CD4-positive, alpha-beta T cell (primary cell): Measurements from ENCODE around the gene FOXO1. TPM values are rescaled to one million over a fixed set of nuclear protein-coding genes. Genes with fewer than 3 reads are reported as not detected.
"Not testable (repeated sequence)": the region's sequence is repeated elsewhere in the genome, so short reads cannot be mapped to it uniquely, and the experiment has no call there.

ENCODE experiments used
- ATAC-seq: fragments of 200-7000 bp; cut with Tn5 transposase; one replicate; pipeline ENCODE4 v1.10.0; 2022; ENCODE audit warnings: mild to moderate bottlenecking; ENCODE audit not compliant: poor library complexity
- CTCF ChIA-PET: fragments of 350-600 bp; sonication (Branson Sonifier 250); formaldehyde crosslinking; loops from one replicate; lab custom pipeline; 2021; ENCODE audit warnings: antibody characterized with exemption, inconsistent platforms; lab: Charles Lee
- POLR2A ChIA-PET: fragments of 350-600 bp; sonication (Branson Sonifier 250); formaldehyde crosslinking; loops from one replicate; lab custom pipeline; 2021; ENCODE audit warnings: antibody characterized with exemption, inconsistent platforms; lab: Charles Lee
- DNase-seq, 14 experiments: peaks; one replicate each; pipeline ENCODE4 v3.0.0-alpha.2; 2013 to 2020; ENCODE audit warnings: mixed read lengths in 2 of 14
- H3K27ac ChIP-seq, 2 donors: one replicate each; pipeline versions ENCODE4 v1.5.1 to v1.7.0; 2013; ENCODE audit warnings: low read length in 2 of 2, low read depth in 1 of 2, mild to moderate bottlenecking in 1 of 2
- H3K27me3 ChIP-seq, 2 experiments: 1 replicate in 1 of 2; 2 replicates in 1 of 2; pipeline versions ENCODE4 v1.6.1 to v1.7.0; 2013; ENCODE audit warnings: low read length in 2 of 2, control low read depth in 1 of 2, mild to moderate bottlenecking in 1 of 2, moderate library complexity in 1 of 2; ENCODE audit not compliant: insufficient read depth in 2 of 2, control insufficient read depth in 1 of 2
- H3K36me3 ChIP-seq: one replicate; pipeline ENCODE4 v1.6.1; 2013; ENCODE audit warnings: low read length, control low read depth; ENCODE audit not compliant: insufficient read depth
- H3K4me1 ChIP-seq: one replicate; pipeline ENCODE4 v1.6.1; 2013; ENCODE audit warnings: low read length, control low read depth; ENCODE audit not compliant: insufficient read depth
- H3K4me3 ChIP-seq: one replicate; pipeline ENCODE4 v1.5.1; 2013; ENCODE audit warnings: mild to moderate bottlenecking, low read length, moderate library complexity
- H3K9me3 ChIP-seq, 2 experiments: 1 replicate in 1 of 2; 2 replicates in 1 of 2; pipeline versions ENCODE4 v1.6.1 to v1.7.0; 2013; ENCODE audit warnings: low read length in 2 of 2, mild to moderate bottlenecking in 2 of 2, control low read depth in 1 of 2, moderate library complexity in 1 of 2; ENCODE audit not compliant: control insufficient read depth in 1 of 2, insufficient read depth in 1 of 2
- H3K27ac Mint-ChIP-seq: one replicate; pipeline ENCODE4 v1.8.0; 2020; ENCODE audit warnings: mixed read lengths
- H3K27me3 Mint-ChIP-seq: one replicate; pipeline ENCODE4 v1.8.0; 2021; ENCODE audit warnings: mixed read lengths
- H3K36me3 Mint-ChIP-seq: one replicate; pipeline ENCODE4 v1.8.0; 2021; ENCODE audit warnings: low read depth, mixed read lengths
- H3K4me1 Mint-ChIP-seq: one replicate; pipeline ENCODE4 v1.8.0; 2021; ENCODE audit warnings: low read depth, mixed read lengths
- H3K4me3 Mint-ChIP-seq: one replicate; pipeline ENCODE4 v1.8.0; 2020; ENCODE audit warnings: mild to moderate bottlenecking, mixed read lengths
- H3K9me3 Mint-ChIP-seq: one replicate; pipeline ENCODE4 v1.8.0; 2020; ENCODE audit warnings: mixed read lengths
- CTCF ChIP-seq: fragments of 200-600 bp; IDR thresholded peaks from one replicate; pipeline ENCODE4 v1.8.0; 2022; ENCODE audit warnings: antibody characterized with exemption, mild to moderate bottlenecking
- intact Hi-C, 2 experiments: fragments of 100-400 bp; cut with DNase I in 1 of 2; cut with micrococcal nuclease in 1 of 2; formaldehyde crosslinking; loops; one replicate each; pipeline versions ENCODE4 v1.15.1 to v1.9.0; 2023 to 2025; cut with DNase I, micrococcal nuclease
- total RNA-seq, 174 experiments: library from RNA in 2 of 174; stranded (reverse) in 2 of 174; gene quantifications; one replicate each; pipeline ENCODE4 v1.2.3 and lab custom pipeline; 2021 to 2026

The FOXO1 gene
- total RNA-seq, 2 experiments from 2014 or later: 93.1 to 101 TPM

GRCh38 chr13:40664350-40665125 lies 1.9 kb downstream of the FOXO1 start:
- TF ChIP-seq CTCF: no peak
- POLR2A ChIA-PET: interaction anchor here (0.6 to 4.5 kb wide), 44 partner anchors 8 to 599 kb away, joined by 3 to 31 read pairs (median 5); partner anchors contain the start of gene MTRF1

GRCh38 chr13:40664100-40664349 lies 2.4 kb downstream of the FOXO1 start:
- DNase-seq (peak in 12 of 14 experiments; percentile 43 to 88 (median 68)), ATAC-seq (peak; percentile 50)
- POLR2A ChIA-PET: interaction anchor here (0.7 to 4.5 kb wide), 26 partner anchors 8 to 599 kb away, joined by 3 to 31 read pairs (median 6); partner anchors contain the start of gene MTRF1
- H3K9me3 ChIP-seq, H3K27me3 ChIP-seq, H3K27me3 Mint-ChIP-seq, H3K36me3 ChIP-seq, H3K9me3 Mint-ChIP-seq: not testable (repeated sequence)
- Mint-ChIP-seq H3K4me3 (peak overlapping the region; percentile 97), H3K4me1 (peaks cover 52% of the 10 kb centered on the region), H3K36me3 (peaks cover 62% of the 10 kb centered on the region), H3K27ac (peak overlapping the region; percentile 91)
- peak overlapping the region; percentile 82 to 85 for H3K27ac ChIP-seq
- H3K4me3 ChIP-seq: peak overlapping the region; percentile 98
- CTCF ChIA-PET: interaction anchor here (0.9 to 1.5 kb wide), 3 partner anchors 11 to 93 kb away, joined by 3 to 5 read pairs (median 3); no protein-coding TSS in a partner anchor
- H3K4me1 ChIP-seq: peaks cover 37% of the 10 kb centered on the region
- intact Hi-C loops: loop anchor here (5.0 to 10.0 kb wide), 5 partner anchors 37 to 449 kb away; no protein-coding TSS in a partner anchor

More at GRCh38 chr13:40664350-40665125, 1.9 kb downstream of the FOXO1 start:
- peaks cover 59% of the 10 kb centered on the region for H3K36me3 Mint-ChIP-seq
- intact Hi-C loops: loop anchor here (5.0 to 10.0 kb wide), 9 partner anchors 37 to 597 kb away; no protein-coding TSS in a partner anchor
- peak; percentile 18 for ATAC-seq
- H3K36me3 ChIP-seq: no peaks in the 10 kb centered on the region
- H3K4me1 Mint-ChIP-seq: peaks cover 53% of the 10 kb centered on the region
- H3K4me1 ChIP-seq: peaks cover 37% of the 10 kb centered on the region
- peak overlapping the region; percentile 97 for H3K4me3 Mint-ChIP-seq
- peak overlapping the region; percentile 82 to 85 for H3K27ac ChIP-seq
- peak overlapping the region; percentile 92 for H3K27ac Mint-ChIP-seq
- no peaks in the 10 kb centered on the region for H3K27me3 Mint-ChIP-seq
- CTCF ChIA-PET: interaction anchor here (0.9 to 1.5 kb wide), 5 partner anchors 11 to 175 kb away, joined by 3 to 5 read pairs (median 3); no protein-coding TSS in a partner anchor
- H3K9me3 Mint-ChIP-seq: no peaks in the 10 kb centered on the region
- peak; percentile 30 to 79 (median 54) for DNase-seq
- H3K4me3 ChIP-seq: peak overlapping the region; percentile 98
- H3K9me3 ChIP-seq: no peaks in the 10 kb centered on the region
- H3K27me3 ChIP-seq: no peaks in the 10 kb centered on the region

GRCh38 chr13:40662866-40663265 lies 3.6 kb downstream of the FOXO1 start:
- intact Hi-C loops: loop anchor here (2.0 to 10.0 kb wide), 7 partner anchors 14 to 448 kb away; no protein-coding TSS in a partner anchor
- H3K27me3 Mint-ChIP-seq: no peaks in the 10 kb centered on the region
- POLR2A ChIA-PET: interaction anchor here (0.6 to 3.6 kb wide), 6 partner anchors 25 to 475 kb away, joined by 3 to 28 read pairs (median 12); no protein-coding TSS in a partner anchor

More at GRCh38 chr13:40662866-40663265, 3.6 kb downstream of the FOXO1 start:
- no peaks in the 10 kb centered on the region for H3K27me3 ChIP-seq
- H3K9me3 ChIP-seq: no peaks in the 10 kb centered on the region
- Mint-ChIP-seq H3K27ac (peak overlapping the region; percentile 91), H3K4me3 (peak overlapping the region; percentile 97), H3K9me3 (no peaks in the 10 kb centered on the region), H3K4me1 (peaks cover 54% of the 10 kb centered on the region), H3K36me3 (peaks cover 73% of the 10 kb centered on the region)
- CTCF ChIA-PET: interaction anchor here (1.3 kb wide), 1 partner anchor 180 kb away, joined by 4 read pairs; no protein-coding TSS in a partner anchor
- H3K27ac ChIP-seq: peak overlapping the region in 1 of 2 donors; percentile 5
- H3K36me3 ChIP-seq: no peaks in the 10 kb centered on the region
- peak overlapping the region; percentile 98 for H3K4me3 ChIP-seq
- TF ChIP-seq CTCF: no peak
- peaks cover 39% of the 10 kb centered on the region for H3K4me1 ChIP-seq
- DNase-seq (no peak), ATAC-seq (no peak)
